Esophagus mucosa (tissue), 1 donor: Measurements from ENCODE around the gene RSPRY1. TPM values are rescaled to one million over a fixed set of nuclear protein-coding genes. Genes with fewer than 3 reads are reported as not detected.
"Not testable (repeated sequence)": the region's sequence is repeated elsewhere in the genome, so short reads cannot be mapped to it uniquely, and the experiment has no call there.

Experiments used
- ATAC-seq: fragments of 200-7000 bp; cut with Tn5 transposase; one replicate; pipeline ENCODE4 v1.9.1; 2020
- total RNA-seq: library from RNA; stranded (reverse); gene quantifications from one replicate; pipeline ENCODE4 v1.2.4, GENCODE V29; 2023
- donor health status: DM: yes; HTN: yes; CAD: no.

Gene RSPRY1
- total RNA-seq, 1 donor from 2014 or later = 20.4 TPM

GRCh38 chr16:57186872-57187854 lies 1.0 kb downstream of the RSPRY1 start:
- no peak for ATAC-seq

GRCh38 chr16:57187902-57188710 lies 2.0 kb downstream of the RSPRY1 start:
- ATAC-seq = not testable (repeated sequence)

DNA sequence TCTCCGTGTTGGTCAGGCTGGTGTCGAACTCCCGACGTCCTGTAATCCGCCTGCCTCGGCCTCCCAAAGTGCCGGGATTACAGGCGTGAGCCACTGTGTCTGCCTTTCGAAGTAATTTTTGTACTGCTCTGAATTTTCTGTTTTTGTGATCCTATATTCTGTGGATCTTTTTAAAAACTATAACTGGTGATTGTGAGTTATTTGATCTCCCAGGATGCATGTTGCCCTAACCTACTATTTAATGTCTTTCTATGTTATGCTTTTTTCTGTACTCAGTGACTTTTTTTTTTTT lies 2.5 kb downstream of the RSPRY1 start:
- ATAC-seq = no peak

DNA sequence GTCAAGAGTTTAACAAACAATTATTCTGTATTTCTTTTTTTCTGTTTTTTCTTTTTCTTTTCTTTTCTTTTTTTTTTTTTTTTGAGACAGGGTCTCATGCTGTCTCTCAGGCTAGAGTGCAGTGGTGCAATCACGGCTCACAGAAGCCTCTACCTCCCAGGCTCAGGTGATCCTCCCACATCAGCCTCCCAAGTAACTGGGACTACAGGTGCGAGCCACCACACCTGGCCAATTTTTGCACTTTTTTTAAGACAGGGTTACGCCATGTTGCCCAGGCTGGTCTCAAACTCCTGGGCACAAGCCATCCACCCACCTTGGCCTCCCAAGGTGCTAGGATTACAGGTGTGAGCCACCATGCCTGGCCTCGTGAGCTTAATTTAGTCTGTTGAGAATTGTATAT lies 3.4 kb downstream of the RSPRY1 start:
- not testable (repeated sequence) for ATAC-seq

GRCh38 chr16:57190136-57190535 lies 4.0 kb downstream of the RSPRY1 start:
- ATAC-seq = no peak

GRCh38 chr16:57191056-57191571 lies 5.0 kb downstream of the RSPRY1 start:
- ATAC-seq = no peak

DNA sequence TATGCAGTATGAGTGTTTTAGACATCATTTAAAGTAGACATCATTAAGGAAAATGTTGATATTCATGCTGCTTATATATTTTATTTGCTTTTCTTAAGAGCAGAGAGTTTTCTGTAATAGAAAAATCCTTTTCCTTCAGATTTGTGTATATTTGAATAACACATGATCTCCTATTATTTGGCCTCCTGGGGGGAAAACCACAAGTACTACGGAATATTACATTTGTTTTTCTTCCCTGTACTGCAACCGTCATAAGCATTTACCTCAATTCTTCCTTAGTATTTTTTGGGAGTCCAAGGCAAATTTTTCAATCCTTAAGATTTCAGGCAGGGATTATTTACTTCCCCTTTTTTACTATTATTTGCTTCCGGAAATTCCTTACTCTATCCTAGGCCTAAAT lies 6.0 kb downstream of the RSPRY1 start:
- no peak for ATAC-seq

DNA sequence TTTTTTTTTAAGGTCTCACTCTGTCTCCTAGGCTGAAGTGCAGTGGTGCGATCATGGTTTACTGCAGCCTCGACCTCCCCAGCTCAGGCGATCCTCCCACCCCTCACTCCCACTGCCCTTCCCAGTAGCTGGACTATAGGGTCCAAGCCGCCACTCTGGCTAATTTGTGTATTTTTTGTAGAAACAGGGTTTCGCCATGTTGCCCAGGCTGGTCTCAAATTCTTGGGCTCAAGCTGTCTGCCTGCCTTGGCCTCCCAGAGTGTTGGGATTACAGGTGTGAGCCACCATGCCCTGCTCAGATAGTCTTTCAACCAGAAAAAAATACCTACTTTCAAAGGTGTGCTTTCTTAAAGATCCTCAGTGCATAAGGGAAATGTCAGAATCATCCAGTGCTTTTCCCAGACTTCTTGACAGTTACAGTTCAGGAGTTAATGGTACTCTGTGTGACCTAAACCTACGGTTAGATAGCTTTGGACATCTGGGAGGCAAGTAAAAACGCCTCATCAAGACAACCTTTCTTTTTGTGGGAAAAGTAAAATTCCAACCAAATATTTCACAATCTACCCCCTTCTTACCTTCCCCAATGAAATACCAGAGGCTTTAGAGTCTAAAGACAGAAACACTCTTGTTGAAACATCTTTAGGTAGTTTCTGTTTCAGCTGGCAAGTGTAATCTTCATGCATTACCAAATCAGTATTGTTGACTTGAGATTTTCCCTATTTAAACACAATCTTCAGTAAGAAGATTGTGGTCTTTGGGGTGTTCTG lies 6.8 kb downstream of the RSPRY1 start:
- ATAC-seq = no peak

- peak; percentile 75 for ATAC-seq
Observed at GRCh38 chr16:57194512-57194911, 8.4 kb downstream of the RSPRY1 start.

DNA sequence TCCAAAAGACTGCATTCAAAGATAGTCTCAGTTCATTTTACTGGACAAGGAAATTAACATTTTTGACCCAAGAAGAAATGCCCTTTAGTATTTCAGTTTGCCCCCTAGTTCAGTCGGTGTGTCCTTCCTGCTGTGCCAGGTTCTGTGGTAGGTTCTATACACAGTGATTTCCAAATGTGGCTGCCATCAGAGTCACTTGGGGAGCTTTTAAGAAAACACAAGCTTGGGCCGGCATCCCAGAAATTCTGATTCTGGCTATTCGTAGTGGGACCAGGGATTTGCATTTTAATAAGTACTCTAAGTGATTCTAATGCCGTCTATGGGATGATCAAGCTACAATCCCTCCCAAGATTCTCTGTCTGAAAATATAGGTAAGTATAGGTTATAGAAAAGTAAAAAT lies 10.2 kb downstream of the RSPRY1 start:
- no peak for ATAC-seq

DNA sequence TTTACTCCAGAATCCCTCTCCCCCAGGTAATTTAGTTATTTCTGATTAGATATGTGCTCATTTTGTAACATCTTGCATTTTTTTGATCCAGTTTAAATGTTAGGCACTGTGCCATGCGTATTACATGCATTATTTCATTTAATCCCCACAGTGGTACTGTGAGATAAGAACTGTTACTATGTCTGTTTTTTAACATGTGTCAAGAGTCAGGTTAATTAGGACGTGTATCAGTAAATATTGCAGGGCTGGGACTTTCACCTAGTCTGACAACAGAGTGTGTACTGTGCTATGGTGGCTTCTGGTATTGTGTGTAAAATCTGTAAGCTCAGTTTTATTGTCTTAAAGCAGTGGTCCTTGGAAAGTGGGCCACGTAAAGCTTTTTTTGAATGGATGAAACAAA lies 10.6 kb downstream of the RSPRY1 start:
- ATAC-seq = no peak

DNA sequence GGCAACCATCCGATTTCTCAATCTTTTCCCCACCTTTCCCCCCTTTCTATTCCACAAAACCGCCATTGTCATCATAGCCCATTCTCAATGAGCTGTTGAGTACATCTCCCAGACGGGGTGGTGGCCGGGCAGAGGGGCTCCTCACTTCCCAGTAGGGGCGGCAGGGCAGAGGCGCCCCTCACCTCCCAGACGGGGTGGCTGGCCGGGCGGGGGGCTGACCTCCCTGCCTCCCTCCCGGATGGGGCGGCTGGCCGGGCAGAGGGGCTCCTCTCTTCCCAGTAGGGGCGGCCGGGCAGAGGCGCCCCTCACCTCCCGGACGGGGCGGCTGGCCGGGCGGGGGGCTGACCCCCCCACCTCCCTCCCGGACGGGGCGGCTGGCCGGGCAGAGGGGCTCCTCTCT lies 14.2 kb downstream of the RSPRY1 start:
- ATAC-seq = not testable (repeated sequence)

DNA sequence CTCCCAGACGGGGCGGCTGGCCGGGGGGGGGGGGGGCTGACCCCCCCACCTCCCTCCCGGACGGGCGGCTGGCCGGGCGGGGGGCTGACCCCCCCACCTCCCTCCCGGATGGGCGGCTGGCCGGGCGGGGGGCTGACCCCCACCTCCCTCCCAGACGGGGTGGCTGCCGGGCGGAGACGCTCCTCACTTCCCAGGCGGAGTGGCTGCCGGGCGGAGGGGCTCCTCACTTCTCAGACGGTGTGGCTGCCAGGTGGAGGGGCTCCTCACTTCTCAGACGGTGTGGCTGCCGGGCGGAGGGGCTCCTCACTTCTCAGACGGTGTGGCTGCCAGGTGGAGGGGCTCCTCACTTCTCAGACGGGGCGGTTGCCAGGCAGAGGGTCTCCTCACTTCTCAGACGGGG lies 14.8 kb downstream of the RSPRY1 start:
- not testable (repeated sequence) for ATAC-seq

- ATAC-seq = no peak
Observed at GRCh38 chr16:57202095-57202886, 16.2 kb downstream of the RSPRY1 start.

- ATAC-seq = no peak
Observed at GRCh38 chr16:57203451-57203850, 17.3 kb downstream of the RSPRY1 start.

DNA sequence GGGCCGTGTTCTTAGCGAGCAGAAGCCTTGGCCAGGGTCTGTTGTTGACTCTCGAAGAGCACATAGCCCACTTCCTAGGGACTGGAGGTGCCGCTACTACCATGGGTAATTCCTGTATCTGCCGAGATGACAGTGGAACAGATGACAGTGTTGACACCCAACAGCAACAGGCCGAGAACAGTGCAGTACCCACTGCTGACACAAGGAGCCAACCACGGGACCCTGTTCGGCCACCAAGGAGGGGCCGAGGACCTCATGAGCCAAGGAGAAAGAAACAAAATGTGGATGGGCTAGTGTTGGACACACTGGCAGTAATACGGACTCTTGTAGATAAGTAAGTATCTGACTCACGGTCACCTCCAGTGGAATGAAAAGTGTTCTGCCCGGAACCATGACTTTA lies 18.5 kb downstream of the RSPRY1 start:
- ATAC-seq = no peak

DNA sequence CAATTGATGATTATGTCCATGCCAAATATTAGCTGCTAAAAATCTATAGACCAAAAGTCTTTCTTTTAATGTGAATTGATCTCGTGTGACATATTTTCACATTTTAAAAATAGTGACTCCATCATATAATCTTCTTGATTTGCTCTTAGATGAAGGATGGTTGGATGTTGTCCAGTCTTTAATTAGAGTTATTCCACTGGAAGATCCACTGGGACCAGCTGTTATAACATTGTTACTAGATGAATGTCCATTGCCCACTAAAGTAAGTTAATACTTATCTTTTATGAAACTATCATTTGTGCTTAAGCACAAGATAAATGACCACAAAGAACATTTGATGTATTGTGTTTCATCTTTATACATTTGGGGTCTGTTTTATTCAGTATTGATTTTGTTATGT lies 22.8 kb downstream of the RSPRY1 start:
- no peak for ATAC-seq

DNA sequence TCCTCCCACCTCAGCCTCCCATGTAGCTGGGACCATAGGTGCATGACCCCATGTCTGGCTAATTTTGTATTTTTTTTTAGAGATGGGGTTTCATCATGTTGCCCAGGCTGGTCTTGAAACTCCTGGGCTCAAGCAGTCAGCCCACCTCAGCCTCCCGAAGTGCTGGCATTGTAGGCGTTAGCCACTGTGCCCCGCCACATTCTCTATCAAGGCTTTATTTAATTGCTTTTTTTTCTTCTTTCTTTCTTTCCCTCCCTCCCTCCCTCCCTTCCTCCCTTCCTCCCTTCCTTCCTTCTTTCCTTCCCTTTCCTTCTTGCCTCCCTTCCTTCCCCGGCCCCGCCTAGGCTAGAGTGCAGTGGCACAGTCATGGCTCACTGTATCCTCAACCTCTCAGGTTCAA lies 23.7 kb downstream of the RSPRY1 start:
- ATAC-seq = no peak

DNA sequence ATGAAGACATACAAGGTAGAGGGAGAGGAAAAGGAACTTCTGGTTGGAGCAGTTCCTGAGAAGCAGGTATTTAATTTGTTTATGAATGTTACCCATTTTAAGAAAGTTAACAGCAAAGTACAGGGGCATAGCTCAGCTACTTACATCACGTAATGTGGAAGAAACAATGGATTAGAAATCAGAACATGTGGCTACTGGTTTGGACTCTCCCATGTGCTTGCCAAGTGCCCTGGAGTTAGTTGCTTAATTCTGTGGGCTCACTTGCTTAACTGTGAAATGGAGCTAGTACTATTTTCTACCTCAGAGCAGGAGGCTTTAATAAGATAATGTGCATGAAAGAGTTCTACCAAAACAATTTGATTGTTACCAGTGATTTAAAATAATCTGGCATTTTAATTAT lies 27.3 kb downstream of the RSPRY1 start:
- peak; percentile 96 for ATAC-seq

GRCh38 chr16:57216968-57217367 lies 30.8 kb downstream of the RSPRY1 start:
- no peak for ATAC-seq

- no peak for ATAC-seq
Observed at GRCh38 chr16:57223057-57223456, 36.9 kb downstream of the RSPRY1 start.
